Measurements from ENCODE around the gene RSAD2.
A peak's percentile ranks its signal among the peaks of the same experiment; 100 is the strongest.

GRCh38 chr2:6896930-6897759 lies 19.6 kb downstream of the RSAD2 start:
- TF ChIP-seq POLR2A (IDR thresholded peaks at IDR 0.05) (no peak), CTCF (IDR thresholded peaks at IDR 0.05) (peak; percentile 63 to 78 (median 69)), EP300 (IDR thresholded peaks at IDR 0.05) (no peak)
